Thymus (tissue), 11 donors: ENCODE measurements around the gene MAP2K3. TPM values are rescaled to one million over a fixed set of nuclear protein-coding genes. Genes with fewer than 3 reads are reported as not detected.
"Not testable (repeated sequence)": the region's sequence is repeated elsewhere in the genome, so short reads cannot be mapped to it uniquely, and the experiment has no call there.

ENCODE experiments used
- DNase-seq, 9 donors: peaks; one replicate each; pipeline ENCODE4 v3.0.0-alpha.2; 2013; ENCODE audit warnings: low spot score in 9 of 9, low read depth in 6 of 9, missing footprints in 1 of 9
- H3K27ac ChIP-seq, 2 donors: one replicate each; pipeline ENCODE4 v1.5.1; 2013; ENCODE audit warnings: control low read depth in 1 of 2, low read depth in 1 of 2, low read length in 1 of 2, mild to moderate bottlenecking in 1 of 2, moderate library complexity in 1 of 2
- H3K27me3 ChIP-seq, 2 donors: one replicate each; pipeline ENCODE4 v1.5.1; 2013; ENCODE audit warnings: low read length in 1 of 2; ENCODE audit not compliant: control insufficient read depth in 2 of 2, insufficient read depth in 1 of 2
- H3K36me3 ChIP-seq, 2 donors: one replicate each; pipeline ENCODE4 v1.5.1; 2013; ENCODE audit warnings: low read length in 1 of 2, mild to moderate bottlenecking in 1 of 2, moderate library complexity in 1 of 2; ENCODE audit not compliant: control insufficient read depth in 2 of 2, insufficient read depth in 2 of 2
- H3K4me1 ChIP-seq, 2 donors: one replicate each; pipeline ENCODE4 v1.5.1; 2013; ENCODE audit warnings: low read length in 2 of 2; ENCODE audit not compliant: control insufficient read depth in 2 of 2, insufficient read depth in 2 of 2
- H3K4me3 ChIP-seq, 2 donors: one replicate each; pipeline ENCODE4 v1.5.1; 2013; ENCODE audit warnings: low read length in 2 of 2, control low read depth in 1 of 2, mild to moderate bottlenecking in 1 of 2
- H3K9me3 ChIP-seq, 2 donors: one replicate each; pipeline ENCODE4 v1.5.1; 2013; ENCODE audit warnings: low read length in 1 of 2, mild to moderate bottlenecking in 1 of 2; ENCODE audit not compliant: control insufficient read depth in 2 of 2, insufficient read depth in 1 of 2
- WGBS: extraction: QIAGEN DNeasy Blood & Tissue Kit; methylation state at CpG from one replicate; pipeline ENCODE4 v1.1.7; 2013; 5-methylcytosine and 5-hydroxymethylcytosine counted together
- polyA plus RNA-seq: library from polyadenylated mRNA; stranded (reverse); fragments of 200-250 nt; gene quantifications from one replicate; pipeline ENCODE4 v1.2.3, GENCODE V29; 2013
- total RNA-seq: library from RNA; stranded (reverse); fragments of 120-200 nt; gene quantifications from one replicate; pipeline ENCODE4 v1.2.4, GENCODE V29; 2013
- donor health status: healthy.

Gene MAP2K3
- total and polyA plus RNA-seq, 2 donors: 9.1 to 33.4 TPM

GRCh38 chr17:21313320-21313719 lies 28.8 kb downstream of the MAP2K3 start:
- Histone ChIP-seq H3K4me3 (no peak overlapping the region), H3K27me3 (peaks cover 0 to 3% of the 10 kb centered on the region in 2 donors), H3K27ac (no peak overlapping the region), H3K9me3 (no peaks in the 10 kb centered on the region), H3K36me3 (peaks cover 9 to 39% of the 10 kb centered on the region in 2 donors), H3K4me1 (no peaks in the 10 kb centered on the region)
- no peak for DNase-seq
- WGBS: 98% methylated on average over 5 of the region's 5 CpGs

- peaks cover 7 to 35% of the 10 kb centered on the region in 2 donors for H3K36me3 ChIP-seq
- H3K27me3 ChIP-seq, H3K4me3 ChIP-seq, DNase-seq, H3K9me3 ChIP-seq, H3K4me1 ChIP-seq, H3K27ac ChIP-seq: not testable (repeated sequence)
- WGBS: 96% methylated on average over 2 of the region's 2 CpGs
Observed at GRCh38 chr17:21313761-21314160, 29.2 kb downstream of the MAP2K3 start.

- not testable (repeated sequence) for H3K27me3 ChIP-seq, H3K9me3 ChIP-seq, H3K27ac ChIP-seq, DNase-seq, H3K4me3 ChIP-seq, H3K4me1 ChIP-seq
- WGBS: 96% methylated on average over 7 of the region's 7 CpGs
- peaks cover 3 to 33% of the 10 kb centered on the region in 2 donors for H3K36me3 ChIP-seq
Observed at GRCh38 chr17:21314261-21314664, 29.8 kb downstream of the MAP2K3 start.

GRCh38 chr17:21314701-21315111 lies 30.2 kb downstream of the MAP2K3 start:
- H3K9me3 ChIP-seq, H3K4me3 ChIP-seq, DNase-seq, H3K27me3 ChIP-seq, H3K27ac ChIP-seq, H3K4me1 ChIP-seq: not testable (repeated sequence)
- WGBS: 98% methylated on average over 7 of the region's 7 CpGs
- peaks cover 3 to 33% of the 10 kb centered on the region in 2 donors for H3K36me3 ChIP-seq

GRCh38 chr17:21315246-21316000 lies 30.9 kb downstream of the MAP2K3 start:
- H3K36me3 ChIP-seq: peaks cover 3 to 28% of the 10 kb centered on the region in 2 donors
- not testable (repeated sequence) for H3K27ac ChIP-seq, H3K4me1 ChIP-seq, H3K9me3 ChIP-seq, DNase-seq, H3K27me3 ChIP-seq, H3K4me3 ChIP-seq
- 98% methylated on average over 14 of the region's 16 CpGs for WGBS

- not testable (repeated sequence) for H3K4me3 ChIP-seq, H3K4me1 ChIP-seq, H3K27ac ChIP-seq, DNase-seq, H3K27me3 ChIP-seq, H3K9me3 ChIP-seq
- H3K36me3 ChIP-seq: peaks cover 3 to 28% of the 10 kb centered on the region in 2 donors
- 72% methylated on average over 7 of the region's 39 CpGs for WGBS
Observed at GRCh38 chr17:21316212-21316886, 31.8 kb downstream of the MAP2K3 start.

GRCh38 chr17:21316887-21317500 lies 32.5 kb downstream of the MAP2K3 start:
- DNase-seq, H3K4me1 ChIP-seq, H3K9me3 ChIP-seq, H3K4me3 ChIP-seq, H3K27ac ChIP-seq, H3K27me3 ChIP-seq: not testable (repeated sequence)
- 33% methylated on average over 35 of the region's 37 CpGs for WGBS
- H3K36me3 ChIP-seq: peaks cover 2 to 23% of the 10 kb centered on the region in 2 donors

GRCh38 chr17:21317821-21318220 lies 33.3 kb downstream of the MAP2K3 start:
- not testable (repeated sequence) for H3K4me3 ChIP-seq, H3K27me3 ChIP-seq, H3K4me1 ChIP-seq, H3K9me3 ChIP-seq, H3K27ac ChIP-seq, DNase-seq
- 93% methylated on average over 18 of the region's 18 CpGs for WGBS
- H3K36me3 ChIP-seq: peaks cover 0 to 21% of the 10 kb centered on the region in 2 donors

GRCh38 chr17:21318439-21318838 lies 33.9 kb downstream of the MAP2K3 start:
- DNase-seq: no peak
- WGBS: 85% methylated on average over 17 of the region's 17 CpGs
- no peak overlapping the region for H3K4me3 ChIP-seq
- peaks cover 0 to 3% of the 10 kb centered on the region in 2 donors for H3K27me3 ChIP-seq
- no peaks in the 10 kb centered on the region for H3K4me1 ChIP-seq
- H3K27ac ChIP-seq: no peak overlapping the region
- peaks cover 0 to 16% of the 10 kb centered on the region in 2 donors for H3K36me3 ChIP-seq
- peaks cover 0 to 1% of the 10 kb centered on the region in 2 donors for H3K9me3 ChIP-seq
